Endothelial cell of umbilical vein (primary cell): ENCODE measurements around the gene JPH3. TPM values are rescaled to one million over a fixed set of nuclear protein-coding genes. Genes with fewer than 3 reads are reported as not detected.
"Not testable (repeated sequence)": the region's sequence is repeated elsewhere in the genome, so short reads cannot be mapped to it uniquely, and the experiment has no call there.

ENCODE experiments used
- BruUV-seq: library from RNA; stranded (reverse); fragments of 400-500 nt; replicated peaks from 2 replicates; lab custom pipeline; 2021; lab: Mats Ljungman, UMichigan
- CTCF ChIA-PET: fragments of 300-600, 350-600 bp; sonication (Branson Sonifier 250); formaldehyde crosslinking; loops from one replicate; lab custom pipeline; 2021; ENCODE audit warnings: antibody characterized with exemption, inconsistent platforms; lab: Charles Lee
- POLR2A ChIA-PET: fragments of 300-600, 350-600 bp; sonication (Branson Sonifier 250); formaldehyde crosslinking; loops from one replicate; lab custom pipeline; 2021; ENCODE audit warnings: antibody characterized with exemption, inconsistent platforms; lab: Charles Lee
- DNase-seq: peaks from one replicate; pipeline ENCODE4 v3.0.0-alpha.2; 2011; ENCODE audit warnings: low read depth, low spot score
- FAIRE-seq: peaks from 2 replicates; lab custom pipeline; 2011; peaks lifted over from hg19 to GRCh38; lab: Jason Lieb, UNC
- H2AFZ ChIP-seq: 2 replicates; pipeline ENCODE4 v1.6.0; 2012; ENCODE audit warnings: low read depth, low read length, control low read depth, inconsistent platforms
- H3K27ac ChIP-seq: 2 replicates; pipeline ENCODE4 v1.5.1; 2011; ENCODE audit warnings: low read depth, mild to moderate bottlenecking, control low read depth, low read length, moderate library complexity; ENCODE audit not compliant: insufficient read depth
- H3K27me3 ChIP-seq, 2 experiments: 2 replicates each; pipeline versions ENCODE4 v1.6.0 to v1.6.1; 2011; ENCODE audit warnings: low read length in 2 of 2, mixed read lengths in 1 of 2; ENCODE audit not compliant: control insufficient read depth in 2 of 2, insufficient read depth in 2 of 2
- H3K36me3 ChIP-seq, 2 experiments: 2 replicates in 1 of 2; 3 replicates in 1 of 2; pipeline ENCODE4 v1.5.1; 2011; ENCODE audit warnings: low read length in 2 of 2, mild to moderate bottlenecking in 1 of 2, moderate library complexity in 1 of 2; ENCODE audit not compliant: control insufficient read depth in 2 of 2, insufficient read depth in 2 of 2; ENCODE audit errors: extremely low read depth in 1 of 2
- H3K4me1 ChIP-seq: 3 replicates; pipeline ENCODE4 v1.5.1; 2011; ENCODE audit warnings: mild to moderate bottlenecking, low read length; ENCODE audit not compliant: control insufficient read depth, insufficient read depth; ENCODE audit errors: extremely low read depth
- H3K4me2 ChIP-seq: 2 replicates; pipeline ENCODE4 v1.6.1; 2011; ENCODE audit warnings: low read length, control low read depth, mixed read lengths; ENCODE audit not compliant: insufficient read depth
- H3K4me3 ChIP-seq, 3 experiments: fragments of 200-600 bp in 1 of 3; sonication (generic), shearing (Covaris generic) in 1 of 3; replicated peaks in 1 of 3; 2 replicates each; pipeline ENCODE4 v1.5.1; 2011 to 2016; ENCODE audit warnings: control low read depth in 3 of 3, low read length in 3 of 3, mild to moderate bottlenecking in 2 of 3, inconsistent platforms in 1 of 3, low read depth in 1 of 3, moderate library complexity in 1 of 3; ENCODE audit not compliant: insufficient read depth in 1 of 3
- H3K79me2 ChIP-seq: 2 replicates; pipeline ENCODE4 v1.6.0; 2012; ENCODE audit warnings: low read length, inconsistent platforms; ENCODE audit not compliant: control insufficient read depth, insufficient read depth
- H3K9ac ChIP-seq: replicated peaks from 2 replicates; pipeline ENCODE3; 2011; ENCODE audit warnings: low read length, control low read depth; ENCODE audit not compliant: insufficient read depth; ENCODE audit errors: extremely low read depth
- H3K9me1 ChIP-seq: replicated peaks from 3 replicates; pipeline ENCODE4 v1.6.0; 2011; ENCODE audit warnings: mild to moderate bottlenecking, low read length; ENCODE audit not compliant: control insufficient read depth, insufficient read depth; ENCODE audit errors: extremely low read depth
- H3K9me3 ChIP-seq: replicated peaks from 2 replicates; pipeline ENCODE4 v1.5.1; 2012; ENCODE audit warnings: low read length, inconsistent platforms; ENCODE audit not compliant: control insufficient read depth, insufficient read depth
- H4K20me1 ChIP-seq: replicated peaks from 2 replicates; pipeline ENCODE3; 2011; ENCODE audit warnings: mild to moderate bottlenecking, low read length; ENCODE audit not compliant: control insufficient read depth, insufficient read depth; ENCODE audit errors: extremely low read depth
- EZH2 ChIP-seq: IDR thresholded peaks from 2 replicates; pipeline ENCODE4 v1.6.1; 2012; ENCODE audit warnings: borderline replicate concordance, low read depth, mild to moderate bottlenecking, moderate library complexity, low read length, inconsistent platforms; ENCODE audit not compliant: severe bottlenecking
- GATA2 ChIP-seq: IDR thresholded peaks from 2 replicates; pipeline ENCODE4 v1.7.0; 2011; ENCODE audit warnings: low read depth, mild to moderate bottlenecking, moderate library complexity, mixed read lengths, low read length; ENCODE audit not compliant: insufficient read length, insufficient read depth
- MAX ChIP-seq: IDR thresholded peaks from 2 replicates; pipeline ENCODE4 v1.6.1; 2011; ENCODE audit not compliant: insufficient read depth, insufficient read length
- MYC ChIP-seq: IDR thresholded peaks from one replicate; pipeline ENCODE4 v1.6.1; 2011; ENCODE audit warnings: mild to moderate bottlenecking, low read depth, low read length
- POLR2A ChIP-seq: IDR thresholded peaks from 2 replicates; pipeline ENCODE4 v1.6.1; 2012; ENCODE audit warnings: low read depth, mild to moderate bottlenecking, control low read depth, low read length
- POLR2AphosphoS5 ChIP-seq: IDR thresholded peaks from 2 replicates; pipeline ENCODE4 v1.6.1; 2012; ENCODE audit warnings: low read depth, mild to moderate bottlenecking, control low read depth, low read length, moderate library complexity; ENCODE audit not compliant: insufficient read depth
- dilution Hi-C: fragments of 300-500 bp; cut with MboI; formaldehyde crosslinking; loops from one replicate; pipeline ENCODE4 v1.15.0; 2019; ENCODE audit warnings: low sequenced_read_pairs; ENCODE audit not compliant: extremely low pct_ligation_motif_present
- intact Hi-C: fragments of 100-400 bp; cut with micrococcal nuclease; formaldehyde crosslinking; loops from one replicate; pipeline ENCODE4 v1.10.0; 2022
- polyA plus RNA-seq, 4 experiments: library from polyadenylated mRNA; depleted of rRNA in 3 of 4; stranded (reverse) in 3 of 4; unstranded in 1 of 4; fragments of >200 nt; gene quantifications; 2 replicates each; pipeline versions ENCODE4 v1.2.1 to v1.2.3, GENCODE V29; 2011 to 2012; ENCODE audit warnings: missing spikeins in 1 of 4
- total RNA-seq: library from RNA; stranded (reverse); gene quantifications from 2 replicates; pipeline ENCODE4 v1.2.3, GENCODE V29; 2021

The JPH3 gene
- total and polyA plus RNA-seq, 2 donors (not counting 3 experiments of a cell fraction or from before 2014, with no cell fraction given), result 0.22 to 0.30 TPM

GRCh38 chr16:87576171-87576570 lies 26.1 kb upstream of the JPH3 start:
- Histone ChIP-seq H3K79me2 (no peaks in the 10 kb centered on the region), H3K9me3 (no peaks in the 10 kb centered on the region), H3K27ac (no peak overlapping the region), H3K4me1 (no peaks in the 10 kb centered on the region), H3K36me3 (no peaks in the 10 kb centered on the region), H3K9me1 (no peaks in the 10 kb centered on the region), H3K4me3 (no peak overlapping the region), H2AFZ (no peak overlapping the region), H3K27me3 (no peaks in the 10 kb centered on the region), H3K9ac (no peak overlapping the region), H4K20me1 (no peaks in the 10 kb centered on the region), H3K4me2 (no peak overlapping the region)
- dilution Hi-C loops, result no loop called here
- no peak for TF ChIP-seq EZH2
- TF ChIP-seq GATA2, result no peak
- TF ChIP-seq POLR2AphosphoS5, result no peak
- no peak for TF ChIP-seq POLR2A
- TF ChIP-seq MAX, result no peak
- TF ChIP-seq MYC, result no peak
- ChIA-PET POLR2A (no interaction called here), CTCF (no interaction called here)
- BruUV-seq, result no TSS peak
- no peak for FAIRE-seq
- intact Hi-C loops, result no loop called here
- no peak for DNase-seq

GRCh38 chr16:87578142-87578930 lies 24.0 kb upstream of the JPH3 start:
- DNase-seq, dilution Hi-C loops, BruUV-seq: not testable (repeated sequence)

More at GRCh38 chr16:87578142-87578930, 24.0 kb upstream of the JPH3 start:
- FAIRE-seq, POLR2A ChIA-PET, intact Hi-C loops, H4K20me1 ChIP-seq, H2AFZ ChIP-seq, H3K79me2 ChIP-seq, H3K4me2 ChIP-seq, H3K36me3 ChIP-seq, H3K4me3 ChIP-seq, H3K27me3 ChIP-seq, H3K9me3 ChIP-seq, H3K9me1 ChIP-seq, H3K9ac ChIP-seq, H3K27ac ChIP-seq: not testable (repeated sequence)
- peaks cover 16% of the 10 kb centered on the region for H3K4me1 ChIP-seq
- CTCF ChIA-PET, result interaction anchor here (0.9 to 1.5 kb wide), 3 partner anchors 27 to 190 kb away, joined by 3 read pairs; no protein-coding TSS in a partner anchor
